H4 (cell line): ENCODE data around the gene WRAP73. TPM values are rescaled to one million over a fixed set of nuclear protein-coding genes. Genes with fewer than 3 reads are reported as not detected.

Source experiments
- DNase-seq: peaks from one replicate; pipeline ENCODE4 v3.0.0-alpha.2; 2015; ENCODE audit warnings: low spot score
- total RNA-seq: library from RNA; depleted of rRNA; stranded (reverse); fragments of >200 nt; shearing (Covaris generic); gene quantifications from 2 replicates; pipeline ENCODE4 v1.2.3, GENCODE V29; 2014

WRAP73 gene
- total RNA-seq, 1 experiment from 2014 or later = 23.8 TPM

- no peak for DNase-seq
Observed at GRCh38 chr1:3681898-3682806, 32.2 kb upstream of the WRAP73 start.

- no peak for DNase-seq
Observed at GRCh38 chr1:3681231-3681897, 31.5 kb upstream of the WRAP73 start.

DNA sequence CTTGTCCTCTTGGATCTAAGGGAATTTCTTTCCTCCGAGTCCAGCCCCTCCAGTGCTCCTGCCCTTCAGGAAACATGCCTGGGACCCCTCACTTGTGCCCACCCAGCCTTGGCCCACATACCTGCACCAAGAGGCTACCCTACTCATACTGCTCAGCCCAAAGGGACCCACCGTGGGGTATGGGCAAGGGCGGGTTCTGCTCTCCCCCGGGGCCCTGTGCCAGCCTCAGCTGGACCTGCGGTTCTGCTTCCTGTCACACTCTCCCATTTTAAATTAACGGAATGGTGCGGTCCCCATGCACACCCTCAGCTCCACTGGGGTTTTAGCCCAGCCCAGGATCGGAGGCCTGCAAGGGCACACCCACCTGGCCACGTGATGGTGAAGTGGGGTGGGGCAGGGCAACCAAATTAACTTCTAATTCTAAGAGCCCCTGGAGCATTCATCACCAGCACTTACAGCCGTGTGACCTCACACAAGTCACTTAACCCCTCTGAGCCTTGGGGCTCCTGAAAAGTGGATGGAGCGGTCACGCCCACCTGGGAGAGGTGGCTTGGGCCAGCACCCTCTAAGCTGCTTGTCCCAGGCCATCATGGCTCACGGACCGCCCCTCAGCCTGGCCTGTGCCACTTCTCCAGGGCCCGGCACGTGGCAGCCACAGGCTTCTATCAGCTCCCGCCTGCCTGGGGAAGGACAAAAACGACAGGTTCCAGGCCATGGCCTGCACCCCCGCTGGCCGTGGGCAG is 30.8 kb upstream of the WRAP73 start:
- DNase-seq = no peak

GRCh38 chr1:3679799-3680453 is 30.0 kb upstream of the WRAP73 start:
- no peak for DNase-seq

DNA sequence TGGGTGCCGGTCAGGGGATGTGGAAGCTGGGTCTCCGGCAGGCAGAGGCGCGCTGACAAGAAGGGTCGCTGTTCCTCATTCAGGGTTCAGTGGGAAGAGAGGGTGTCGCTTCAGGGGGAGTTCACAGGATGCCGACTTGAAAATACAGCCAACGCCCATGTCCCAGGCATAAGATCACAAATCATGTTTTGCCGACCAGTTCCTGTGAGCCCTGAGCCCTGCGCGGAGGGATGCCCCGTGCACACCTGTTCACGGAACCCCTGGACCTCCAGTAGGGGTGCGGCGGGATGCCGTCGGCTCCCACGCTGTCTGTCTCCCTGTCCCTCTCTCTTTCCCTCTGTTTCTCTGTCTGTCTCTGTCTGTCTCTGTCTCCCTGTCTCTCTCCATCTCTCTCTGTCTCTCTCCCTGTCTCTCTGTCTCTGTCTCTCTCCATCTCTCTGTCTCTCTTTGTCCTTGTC is 29.2 kb upstream of the WRAP73 start:
- DNase-seq = no peak

DNA sequence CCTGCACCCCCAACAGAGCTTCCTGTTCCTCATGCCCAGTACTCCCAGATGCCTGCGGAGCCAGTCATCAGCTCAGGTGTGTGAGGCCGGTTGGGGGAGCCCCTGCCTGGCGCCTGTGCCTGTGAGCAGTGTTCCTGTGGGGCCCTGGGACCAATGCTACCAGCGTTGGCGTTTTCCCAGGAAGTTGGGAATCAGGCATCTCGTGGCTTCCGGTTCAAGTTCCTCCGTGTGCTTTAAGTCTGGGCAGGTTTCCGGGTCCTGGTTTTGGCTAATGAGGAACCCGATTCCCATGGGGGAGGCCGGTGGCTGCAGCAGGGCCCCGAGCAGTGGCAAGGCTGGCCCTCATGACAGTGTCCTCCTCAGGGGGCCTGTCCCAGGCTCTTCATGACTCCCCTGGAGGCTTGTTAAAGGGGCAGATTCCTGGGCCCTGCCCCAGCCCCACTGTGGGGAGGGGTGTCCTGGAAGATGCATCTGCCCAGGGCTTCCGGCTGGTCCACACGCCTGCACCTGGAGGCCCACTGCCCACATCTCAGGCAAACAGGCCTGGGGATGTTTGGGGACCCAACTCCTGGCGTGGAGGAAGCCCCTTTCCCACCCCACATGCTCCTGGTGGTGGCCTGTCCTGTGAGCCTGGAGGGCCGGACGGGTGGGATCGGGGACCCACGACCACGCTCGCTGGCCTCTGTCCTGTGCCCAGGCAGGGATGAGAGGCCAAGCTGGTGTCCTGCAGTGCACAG is 28.6 kb upstream of the WRAP73 start:
- DNase-seq = no peak

GRCh38 chr1:3677484-3677883 is 27.6 kb upstream of the WRAP73 start:
- no peak for DNase-seq

DNA sequence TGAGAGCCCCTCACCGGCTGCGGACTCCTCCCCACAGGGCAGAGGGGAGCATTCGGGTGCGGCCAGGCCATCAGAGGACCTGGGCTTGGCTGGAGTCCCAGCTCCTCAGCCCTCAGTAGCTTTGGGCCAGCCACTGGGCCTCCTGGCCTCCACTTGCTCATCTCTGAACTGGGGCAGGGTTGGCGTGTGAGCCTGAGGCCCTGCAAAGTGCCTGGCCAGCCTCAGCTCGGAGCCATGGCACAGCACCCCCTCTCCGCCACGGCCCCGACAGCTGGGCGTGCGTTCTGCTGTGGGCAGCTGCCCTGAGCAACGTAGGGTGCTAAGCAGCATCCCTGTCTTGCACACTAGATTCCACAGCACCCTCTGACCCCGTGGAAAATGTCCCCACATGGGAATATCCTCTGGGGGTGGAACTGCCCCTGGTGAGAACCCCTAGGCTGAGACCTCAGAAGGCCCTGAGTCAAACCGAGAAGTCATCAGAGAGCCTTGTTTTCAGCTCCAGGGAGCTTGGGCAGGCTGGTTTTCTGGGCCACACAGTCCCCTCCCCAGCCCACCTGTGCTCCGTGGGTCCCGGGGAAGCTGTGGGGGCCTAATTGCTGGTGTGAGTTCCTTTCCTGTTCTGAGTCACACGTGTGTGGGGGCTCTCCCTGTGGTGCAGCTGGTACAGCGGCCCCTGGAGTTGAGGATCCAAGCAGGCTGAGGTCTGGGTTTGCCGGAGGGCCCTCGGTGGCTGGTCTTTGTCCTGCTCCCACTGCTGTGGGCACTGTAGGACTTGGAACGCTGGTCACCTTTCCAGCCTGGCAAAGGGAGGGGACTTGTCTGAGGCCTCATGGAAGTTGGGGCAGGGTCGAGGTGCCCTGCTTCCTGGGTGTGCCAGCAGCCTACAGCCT is 26.9 kb upstream of the WRAP73 start:
- no peak for DNase-seq

DNA sequence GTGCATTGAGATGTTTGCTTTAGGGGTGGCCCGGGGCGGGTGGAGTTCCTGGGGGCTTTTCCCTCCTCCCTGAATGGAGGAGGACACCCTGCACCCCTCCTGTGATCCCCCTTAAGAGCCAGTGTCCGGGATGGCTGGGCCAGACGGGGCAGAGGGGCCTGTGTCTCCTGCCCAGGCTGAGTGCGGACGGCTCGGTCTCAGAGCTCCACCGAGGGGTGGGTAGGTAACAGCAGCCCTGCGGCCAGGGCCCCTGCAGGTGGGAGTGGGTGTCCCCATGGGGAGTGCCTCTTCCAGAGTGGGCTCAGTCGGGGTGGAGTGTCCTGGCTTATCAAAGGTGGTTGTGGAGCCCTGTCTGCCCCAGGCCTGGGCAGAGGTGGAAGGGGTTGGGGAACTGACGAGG is 25.5 kb upstream of the WRAP73 start:
- no peak for DNase-seq

- DNase-seq = no peak
Observed at GRCh38 chr1:3674100-3675094, 24.5 kb upstream of the WRAP73 start.

DNA sequence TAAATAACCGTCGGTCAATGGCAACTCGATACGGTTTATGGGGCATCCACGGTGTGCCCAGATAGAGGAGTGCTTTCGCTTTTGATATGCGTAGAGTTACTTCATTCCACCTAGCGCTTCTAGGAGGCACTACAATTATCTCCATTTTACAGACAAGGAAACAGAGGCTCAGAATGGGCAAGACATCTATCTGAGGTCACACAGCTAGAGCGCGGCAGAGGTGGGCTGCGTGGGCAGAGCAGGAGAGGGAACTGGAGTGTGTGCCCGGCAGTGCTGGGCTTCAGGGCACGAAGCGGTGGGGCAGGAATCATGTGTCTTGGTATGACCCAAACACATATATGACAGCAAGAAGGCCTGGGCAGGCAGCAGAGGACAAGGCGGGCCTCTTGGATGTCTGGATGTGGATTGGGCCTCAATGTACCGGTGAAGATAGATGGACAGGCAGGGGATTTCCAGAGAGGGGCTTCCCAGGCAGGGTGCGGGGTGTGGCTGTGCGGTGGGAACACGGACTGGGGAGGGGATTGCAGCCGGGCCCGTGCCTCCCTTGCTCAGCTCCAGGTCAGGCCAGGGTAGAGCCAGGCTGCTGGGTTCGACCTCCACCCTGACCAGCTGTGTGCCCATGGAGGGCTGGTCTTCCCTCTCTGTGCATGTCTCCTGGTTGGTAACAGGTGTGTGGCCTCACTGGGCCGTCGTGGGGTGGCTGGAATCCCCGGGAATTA is 23.6 kb upstream of the WRAP73 start:
- DNase-seq = no peak

GRCh38 chr1:3672971-3673361 is 23.1 kb upstream of the WRAP73 start:
- DNase-seq = no peak

- no peak for DNase-seq
Observed at GRCh38 chr1:3672231-3672970, 22.5 kb upstream of the WRAP73 start.

DNA sequence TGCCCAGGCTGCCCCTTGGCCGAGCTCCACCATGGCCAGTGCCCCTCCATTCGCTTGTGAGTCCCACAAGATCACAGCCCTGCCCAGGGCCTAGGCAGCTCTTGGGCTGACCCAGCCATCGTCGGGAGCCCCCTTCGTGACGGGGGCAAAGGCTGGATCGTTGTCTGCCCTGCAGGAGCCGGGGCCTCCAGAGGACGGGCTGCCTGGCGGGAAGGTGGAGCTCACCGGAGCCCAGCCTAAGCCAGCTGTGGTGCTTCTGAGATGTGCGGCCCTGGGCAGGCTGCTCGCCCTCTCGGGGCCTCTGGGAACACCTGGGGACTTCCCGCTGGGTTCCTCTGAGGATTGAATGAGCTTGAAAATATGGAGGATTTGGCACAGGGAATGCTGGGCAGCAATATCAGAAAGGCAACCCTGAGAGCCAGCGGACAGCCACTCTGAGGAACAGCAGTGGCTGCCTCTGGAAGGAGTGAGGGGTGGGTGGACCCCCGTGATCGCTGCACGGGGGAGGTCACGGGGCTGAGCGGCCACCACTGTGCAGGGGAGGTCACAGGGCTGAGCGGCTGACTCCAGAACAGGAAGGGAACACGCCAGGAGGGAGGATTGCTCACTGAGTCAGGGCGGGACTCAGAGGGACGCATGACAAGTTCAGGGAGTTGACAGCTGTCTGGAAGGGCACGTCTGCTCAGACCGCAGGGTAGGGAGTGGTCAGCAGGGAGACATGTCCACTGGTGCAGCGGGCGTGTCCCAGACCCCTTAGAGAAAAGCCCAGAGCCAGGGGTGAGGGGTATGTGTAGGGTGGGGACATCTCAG is 21.7 kb upstream of the WRAP73 start:
- DNase-seq = no peak

DNA sequence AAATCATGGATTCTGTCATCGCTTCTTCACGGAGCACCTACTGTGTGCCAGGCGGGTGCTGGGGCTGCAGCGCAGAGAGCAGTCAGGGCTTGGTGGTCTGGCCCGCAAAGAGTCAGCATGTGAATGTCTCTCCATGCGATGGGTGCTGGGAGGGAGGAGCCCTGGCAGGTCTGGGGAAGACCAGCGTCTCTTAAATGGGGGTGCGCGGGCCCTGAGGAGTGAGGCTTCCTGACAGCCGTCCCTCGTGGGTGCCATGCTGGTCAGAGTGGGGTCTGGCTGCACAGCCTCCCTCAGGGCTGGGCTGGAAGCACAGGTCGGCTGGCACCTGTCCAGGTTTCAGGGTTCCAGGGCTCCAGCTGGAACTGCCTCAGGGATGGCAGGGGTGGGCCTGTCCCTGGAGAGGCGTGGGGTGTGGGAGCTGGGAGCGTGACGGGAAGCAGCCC is 20.9 kb upstream of the WRAP73 start:
- no peak for DNase-seq

GRCh38 chr1:3669971-3670431 is 20.1 kb upstream of the WRAP73 start:
- DNase-seq = no peak
